IMR-90 (cell line): ENCODE data around the gene AP3B1. TPM values are rescaled to one million over a fixed set of nuclear protein-coding genes. Genes with fewer than 3 reads are reported as not detected.

Experiments used
- ATAC-seq: fragments of 200-7000 bp; cut with Tn5 transposase; 2 replicates; pipeline ENCODE4 v1.9.1; 2020; ENCODE audit warnings: low read depth, mild to moderate bottlenecking, moderate library complexity
- BruUV-seq: library from RNA; stranded (reverse); fragments of 400-500 nt; replicated peaks from 2 replicates; lab custom pipeline; 2021; lab: Mats Ljungman, UMichigan
- CTCF ChIA-PET: fragments of 300-600 bp; formaldehyde crosslinking; extraction: SDS; loops from one replicate; lab custom pipeline; 2021; ENCODE audit warnings: antibody characterized with exemption; lab: Yijun Ruan, JAX
- POLR2A ChIA-PET: fragments of 300-600 bp; sonication (Branson Sonifier 250); formaldehyde crosslinking; loops from one replicate; lab custom pipeline; 2022; ENCODE audit warnings: antibody characterized with exemption; ENCODE audit not compliant: unreplicated experiment; lab: Charles Lee
- DNase-seq: peaks from one replicate; pipeline ENCODE4 v3.0.0; 2013
- H2AFZ ChIP-seq: replicated peaks from 2 replicates; pipeline ENCODE3; 2013; ENCODE audit warnings: low read length, mild to moderate bottlenecking; ENCODE audit not compliant: poor library complexity
- H2AK5ac ChIP-seq: 2 replicates; pipeline ENCODE4 v1.6.1; 2013; ENCODE audit warnings: low read depth, low read length, inconsistent platforms
- H2AK9ac ChIP-seq: replicated peaks from 2 replicates; pipeline ENCODE3; 2013; ENCODE audit warnings: mild to moderate bottlenecking, low read depth, low read length, moderate library complexity; ENCODE audit not compliant: poor library complexity
- H2BK120ac ChIP-seq: 2 replicates; pipeline ENCODE4 v1.6.1; 2013; ENCODE audit warnings: low read depth, low read length, inconsistent platforms
- H2BK15ac ChIP-seq: 3 replicates; pipeline ENCODE4 v1.6.1; 2013; ENCODE audit warnings: low read depth, low read length, inconsistent platforms
- H2BK20ac ChIP-seq: 2 replicates; pipeline ENCODE4 v1.6.1; 2013; ENCODE audit warnings: low read depth, mild to moderate bottlenecking, inconsistent platforms, low read length, moderate library complexity
- H2BK5ac ChIP-seq: 2 replicates; pipeline ENCODE4 v1.6.1; 2013; ENCODE audit warnings: mild to moderate bottlenecking, low read depth, low read length, inconsistent platforms; ENCODE audit not compliant: poor library complexity, severe bottlenecking
- H3K14ac ChIP-seq: replicated peaks from 2 replicates; pipeline ENCODE4 v1.6.1; 2013; ENCODE audit warnings: low read depth, low read length, inconsistent platforms
- H3K18ac ChIP-seq: 2 replicates; pipeline ENCODE4 v1.6.1; 2013; ENCODE audit warnings: low read depth, low read length, control low read depth
- H3K23ac ChIP-seq: 2 replicates; pipeline ENCODE4 v1.6.1; 2013; ENCODE audit warnings: low read depth, low read length, inconsistent platforms
- H3K27ac ChIP-seq: 2 replicates; pipeline ENCODE4 v1.5.1; 2013; ENCODE audit warnings: mild to moderate bottlenecking, control low read depth, low read length; ENCODE audit not compliant: insufficient read depth
- H3K27me3 ChIP-seq: 2 replicates; pipeline ENCODE4 v1.6.1; 2013; ENCODE audit warnings: low read length; ENCODE audit not compliant: control insufficient read depth, insufficient read depth
- H3K36me3 ChIP-seq: 2 replicates; pipeline ENCODE4 v1.6.1; 2013; ENCODE audit warnings: low read length, mixed read lengths; ENCODE audit not compliant: control insufficient read depth, insufficient read depth
- H3K4ac ChIP-seq: 2 replicates; pipeline ENCODE4 v1.6.1; 2013; ENCODE audit warnings: low read depth, low read length, inconsistent platforms
- H3K4me1 ChIP-seq: 2 replicates; pipeline ENCODE4 v1.6.1; 2013; ENCODE audit warnings: low read length, mixed read lengths; ENCODE audit not compliant: control insufficient read depth, insufficient read depth
- H3K4me2 ChIP-seq: 2 replicates; pipeline ENCODE4 v1.6.1; 2013; ENCODE audit warnings: low read depth, mild to moderate bottlenecking, control low read depth, low read length, moderate library complexity
- H3K4me3 ChIP-seq: 2 replicates; pipeline ENCODE4 v1.5.1; 2013; ENCODE audit warnings: low read depth, mild to moderate bottlenecking, control low read depth, low read length, moderate library complexity; ENCODE audit not compliant: insufficient read depth
- H3K56ac ChIP-seq: 2 replicates; pipeline ENCODE4 v1.6.1; 2013; ENCODE audit warnings: low read length, inconsistent platforms; ENCODE audit not compliant: insufficient read depth; ENCODE audit errors: extremely low read depth
- H3K79me1 ChIP-seq, 2 experiments: 2 replicates each; pipeline ENCODE4 v1.6.1; 2013; ENCODE audit warnings: low read length in 2 of 2, inconsistent platforms in 1 of 2, low read depth in 1 of 2
- H3K9ac ChIP-seq: 2 replicates; pipeline ENCODE4 v1.6.1; 2013; ENCODE audit warnings: low read depth, low read length, control low read depth
- H3K9me1 ChIP-seq: 2 replicates; pipeline ENCODE4 v1.6.1; 2013; ENCODE audit warnings: low read length, inconsistent platforms; ENCODE audit not compliant: insufficient read depth
- H3K9me3 ChIP-seq: 2 replicates; pipeline ENCODE4 v1.6.1; 2013; ENCODE audit warnings: low read length; ENCODE audit not compliant: control insufficient read depth, insufficient read depth
- H4K20me1 ChIP-seq: 2 replicates; pipeline ENCODE4 v1.6.1; 2013; ENCODE audit warnings: low read length, inconsistent platforms; ENCODE audit not compliant: insufficient read depth
- H4K5ac ChIP-seq: 2 replicates; pipeline ENCODE4 v1.6.1; 2013; ENCODE audit warnings: mild to moderate bottlenecking, low read depth, low read length, control low read depth
- H4K8ac ChIP-seq, 2 experiments: 2 replicates each; pipeline ENCODE4 v1.6.1; 2013; ENCODE audit warnings: low read depth in 2 of 2, low read length in 2 of 2, control low read depth in 1 of 2, inconsistent platforms in 1 of 2
- H4K91ac ChIP-seq: 2 replicates; pipeline ENCODE4 v1.6.1; 2013; ENCODE audit warnings: low read depth, low read length, inconsistent platforms; ENCODE audit not compliant: insufficient read depth
- BHLHE40 ChIP-seq: fragments of 150-350 bp; IDR thresholded peaks from 2 replicates; pipeline ENCODE4 v1.6.1; 2016; ENCODE audit warnings: mild to moderate bottlenecking, low read depth, low read length
- FOS ChIP-seq: fragments of 150-350 bp; IDR thresholded peaks from 2 replicates; pipeline ENCODE4 v1.6.1; 2016; ENCODE audit warnings: low read depth, low read length
- POLR2A ChIP-seq: IDR thresholded peaks from 2 replicates; pipeline ENCODE4 v1.6.1; 2012; ENCODE audit warnings: mild to moderate bottlenecking, low read depth, low read length
- RAD21 ChIP-seq: IDR thresholded peaks from 2 replicates; pipeline ENCODE4 v1.6.1; 2012; ENCODE audit warnings: low read length, improper control_type of control experiment
- WGBS, 2 experiments: methylation state at CpG; one replicate each; pipeline versions ENCODE4 v1.1.5 to v1.1.7; 2013; ENCODE audit warnings: missing lambda C conversion rate in 2 of 2; ENCODE audit not compliant: insufficient read length in 1 of 2; ENCODE audit errors: extremely low coverage in 2 of 2; 5-methylcytosine and 5-hydroxymethylcytosine counted together
- dilution Hi-C: fragments of 300-500 bp; cut with HindIII; formaldehyde crosslinking; loops from one replicate; pipeline ENCODE4 v1.14.3; 2018; ENCODE audit warnings: low sequenced_read_pairs; ENCODE audit not compliant: unreplicated experiment
- in situ Hi-C: fragments of 300-500 bp; cut with MboI; formaldehyde crosslinking; loops from 3 replicates; pipeline ENCODE4 v1.14.3; 2019; ENCODE audit warnings: low sequenced_read_pairs, inconsistent platforms, mixed read lengths
- intact Hi-C: fragments of 100-400 bp; cut with micrococcal nuclease; formaldehyde crosslinking; loops from 2 replicates; pipeline ENCODE4 v1.10.0; 2022
- polyA plus RNA-seq, 3 experiments: library from polyadenylated mRNA; depleted of rRNA; stranded (reverse); fragments of >200 nt; gene quantifications; 2 replicates each; pipeline ENCODE4 v1.2.3, GENCODE V29; 2012; ENCODE audit warnings: low replicate concordance in 1 of 3
- total RNA-seq: library from RNA; depleted of rRNA; stranded (reverse); fragments of >200 nt; gene quantifications from 2 replicates; pipeline ENCODE4 v1.2.3, GENCODE V29; 2012
- TF ChIP-seq, protein P1 (sequence below): conservative IDR thresholded peaks from 2 replicates; pipeline ENCODE4 v1.5.1; 2012; ENCODE audit warnings: mild to moderate bottlenecking, low read depth, low read length, improper control_type of control experiment

Gene AP3B1
- total and polyA plus RNA-seq, 2 of the 4 experiments (the other 2 are of a cell fraction): 33.1 to 59.0 TPM

DNA sequence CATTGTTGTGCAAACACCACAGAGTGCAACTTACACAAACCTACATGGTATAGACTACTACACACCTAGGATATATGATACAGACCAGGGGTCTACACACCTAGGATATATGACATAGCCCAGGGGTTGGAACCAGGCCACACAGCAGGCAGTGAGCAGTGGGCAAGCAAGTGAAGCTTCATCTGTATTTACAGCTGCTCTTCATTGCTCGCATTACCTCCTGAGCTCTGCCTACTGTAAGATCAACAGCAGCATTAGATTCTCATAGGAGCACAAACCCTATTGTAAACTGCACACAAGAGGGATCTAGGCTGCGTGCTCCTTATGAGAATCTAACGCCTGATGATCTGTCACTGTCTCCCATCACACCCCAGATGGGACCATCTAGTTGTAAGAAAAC, 56.6 kb downstream of the AP3B1 start:
- POLR2A ChIA-PET: no interaction called here
- H4K8ac ChIP-seq: no peak overlapping the region
- H3K4ac ChIP-seq: no peak overlapping the region
- intact Hi-C loops: no loop called here
- H2BK5ac ChIP-seq: no peak overlapping the region
- in situ Hi-C loops: no loop called here
- H2AK9ac ChIP-seq: peak overlapping the region; percentile 37
- no peaks in the 10 kb centered on the region for H3K27me3 ChIP-seq
- peaks cover 4% of the 10 kb centered on the region; the same call in 1 of the 2 replicates for H3K4me1 ChIP-seq
- no peak overlapping the region for H4K91ac ChIP-seq
- no peaks in the 10 kb centered on the region for H3K9me3 ChIP-seq
- no peak overlapping the region for H3K4me2 ChIP-seq
- H3K79me1 ChIP-seq: peaks cover 37 to 48% of the 10 kb centered on the region in 2 experiments
- peaks cover 18% of the 10 kb centered on the region; the same call in 1 of the 2 replicates for H4K20me1 ChIP-seq
- H3K23ac ChIP-seq: no peak overlapping the region
- H3K9ac ChIP-seq: no peak overlapping the region
- no peak overlapping the region for H3K27ac ChIP-seq
- TF ChIP-seq, protein P1, sequence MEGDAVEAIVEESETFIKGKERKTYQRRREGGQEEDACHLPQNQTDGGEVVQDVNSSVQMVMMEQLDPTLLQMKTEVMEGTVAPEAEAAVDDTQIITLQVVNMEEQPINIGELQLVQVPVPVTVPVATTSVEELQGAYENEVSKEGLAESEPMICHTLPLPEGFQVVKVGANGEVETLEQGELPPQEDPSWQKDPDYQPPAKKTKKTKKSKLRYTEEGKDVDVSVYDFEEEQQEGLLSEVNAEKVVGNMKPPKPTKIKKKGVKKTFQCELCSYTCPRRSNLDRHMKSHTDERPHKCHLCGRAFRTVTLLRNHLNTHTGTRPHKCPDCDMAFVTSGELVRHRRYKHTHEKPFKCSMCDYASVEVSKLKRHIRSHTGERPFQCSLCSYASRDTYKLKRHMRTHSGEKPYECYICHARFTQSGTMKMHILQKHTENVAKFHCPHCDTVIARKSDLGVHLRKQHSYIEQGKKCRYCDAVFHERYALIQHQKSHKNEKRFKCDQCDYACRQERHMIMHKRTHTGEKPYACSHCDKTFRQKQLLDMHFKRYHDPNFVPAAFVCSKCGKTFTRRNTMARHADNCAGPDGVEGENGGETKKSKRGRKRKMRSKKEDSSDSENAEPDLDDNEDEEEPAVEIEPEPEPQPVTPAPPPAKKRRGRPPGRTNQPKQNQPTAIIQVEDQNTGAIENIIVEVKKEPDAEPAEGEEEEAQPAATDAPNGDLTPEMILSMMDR: no peak
- TF ChIP-seq POLR2A: no peak
- TF ChIP-seq BHLHE40: no peak
- TF ChIP-seq FOS: no peak
- TF ChIP-seq RAD21: no peak
- no peak overlapping the region for H2AK5ac ChIP-seq
- no peak overlapping the region for H3K56ac ChIP-seq
- H2BK20ac ChIP-seq: no peak overlapping the region
- no peak overlapping the region for H2BK120ac ChIP-seq
- DNase-seq (no peak), ATAC-seq (no peak)
- H4K5ac ChIP-seq: no peak overlapping the region
- dilution Hi-C loops: no loop called here
- no peak overlapping the region for H3K18ac ChIP-seq
- WGBS, 2 experiments: no CpG with 5 or more reads among the region's 3 CpGs
- no peak overlapping the region for H3K4me3 ChIP-seq
- H2AFZ ChIP-seq: no peak overlapping the region
- no peaks in the 10 kb centered on the region; the same call in 1 of the 2 replicates for H3K9me1 ChIP-seq
- peaks cover 5% of the 10 kb centered on the region for H3K36me3 ChIP-seq
- H2BK15ac ChIP-seq: no peak overlapping the region
- CTCF ChIA-PET: interaction anchor here (0.6 kb wide), 1 partner anchor 8 kb away, joined by 3 read pairs; no protein-coding TSS in a partner anchor
- no peak overlapping the region for H3K14ac ChIP-seq
- no TSS peak for BruUV-seq
